ENCODE measurements around the gene NR0B1. TPM values are rescaled to one million over a fixed set of nuclear protein-coding genes. Genes with fewer than 3 reads are reported as not detected.

Gene NR0B1, protein sequence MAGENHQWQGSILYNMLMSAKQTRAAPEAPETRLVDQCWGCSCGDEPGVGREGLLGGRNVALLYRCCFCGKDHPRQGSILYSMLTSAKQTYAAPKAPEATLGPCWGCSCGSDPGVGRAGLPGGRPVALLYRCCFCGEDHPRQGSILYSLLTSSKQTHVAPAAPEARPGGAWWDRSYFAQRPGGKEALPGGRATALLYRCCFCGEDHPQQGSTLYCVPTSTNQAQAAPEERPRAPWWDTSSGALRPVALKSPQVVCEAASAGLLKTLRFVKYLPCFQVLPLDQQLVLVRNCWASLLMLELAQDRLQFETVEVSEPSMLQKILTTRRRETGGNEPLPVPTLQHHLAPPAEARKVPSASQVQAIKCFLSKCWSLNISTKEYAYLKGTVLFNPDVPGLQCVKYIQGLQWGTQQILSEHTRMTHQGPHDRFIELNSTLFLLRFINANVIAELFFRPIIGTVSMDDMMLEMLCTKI
- total RNA-seq, result not detected

DNA sequence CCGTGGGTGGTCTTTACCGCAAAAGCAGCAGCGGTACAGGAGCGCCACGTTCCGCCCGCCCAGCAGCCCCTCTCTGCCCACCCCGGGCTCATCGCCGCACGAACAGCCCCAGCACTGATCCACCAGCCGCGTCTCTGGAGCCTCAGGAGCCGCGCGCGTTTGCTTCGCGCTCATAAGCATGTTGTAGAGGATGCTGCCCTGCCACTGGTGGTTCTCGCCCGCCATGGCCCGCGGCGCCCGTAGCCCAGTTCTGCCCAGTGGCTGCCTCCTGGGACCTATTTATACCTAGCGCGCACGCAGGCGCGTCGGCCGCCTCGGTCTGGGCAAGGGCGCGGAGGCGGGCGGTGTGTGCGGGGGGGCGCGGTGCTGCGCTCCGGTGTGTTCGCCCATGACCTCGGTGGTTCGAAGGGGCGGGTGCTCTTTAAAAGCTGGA, at the start of gene NR0B1:
Gene NR0B1, minus strand, starts transcription at position 252 of the 433 bp plus-strand sequence. Its CDS starts 27 bp downstream, at position 225.
- DNase-seq (ENCODE audit: low spot score in 2 of 2) (no peak), ATAC-seq (peak in 1 of 2 donors; percentile 13)
- Mint-ChIP-seq H3K36me3 (no peaks in the 10 kb centered on the region), H3K9me3 (no peaks in the 10 kb centered on the region), H3K27ac (no peak within 1 kb of the TSS)

DNA sequence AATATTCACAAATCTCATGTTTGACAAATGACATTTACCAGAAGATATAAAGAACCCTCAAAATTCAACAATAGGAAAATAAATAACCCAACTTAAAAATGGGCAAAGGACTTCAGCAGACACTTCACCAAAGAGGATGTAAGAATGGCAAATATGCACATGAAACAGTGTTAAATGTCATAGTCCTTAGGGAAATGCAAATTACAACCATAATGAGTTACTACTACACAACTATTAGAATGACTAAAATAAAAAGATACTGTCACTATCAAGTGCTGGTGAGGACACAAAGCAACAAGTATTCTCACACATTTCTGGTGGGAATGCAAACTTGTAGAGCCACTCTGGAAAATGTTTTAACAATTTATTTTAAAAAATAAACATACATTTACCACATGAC, 40.8 kb upstream of the NR0B1 start:
- peaks cover 0 to 9% of the 10 kb centered on the region in 2 donors for H3K9me3 Mint-ChIP-seq
- no peak overlapping the region for H3K27ac Mint-ChIP-seq
- no peaks in the 10 kb centered on the region for H3K36me3 Mint-ChIP-seq
- no peak for ATAC-seq
- no peak for DNase-seq (ENCODE audit: low spot score in 2 of 2)

DNA sequence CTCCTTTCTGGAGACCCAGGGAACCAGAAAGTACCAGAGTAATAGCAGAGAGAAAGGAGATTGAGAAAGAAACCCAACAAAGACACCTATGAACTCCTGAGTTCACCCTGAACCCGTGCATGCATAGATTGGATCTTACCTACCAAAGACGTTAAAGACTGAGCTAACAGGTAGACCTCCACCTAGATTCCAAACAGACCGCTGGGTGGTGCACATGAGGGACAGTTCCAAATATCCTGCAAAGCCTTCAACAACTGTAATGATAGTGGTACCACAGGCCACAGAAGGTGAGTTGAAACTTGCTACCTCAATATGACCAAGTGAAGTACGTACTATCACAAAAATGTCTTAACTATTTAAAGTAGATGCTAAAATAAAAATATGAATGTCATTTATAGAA, 34.0 kb upstream of the NR0B1 start:
- ATAC-seq, result no peak
- Mint-ChIP-seq H3K36me3 (no peaks in the 10 kb centered on the region), H3K9me3 (no peaks in the 10 kb centered on the region), H3K27ac (no peak overlapping the region)
- DNase-seq (ENCODE audit: low spot score in 2 of 2), result no peak

DNA sequence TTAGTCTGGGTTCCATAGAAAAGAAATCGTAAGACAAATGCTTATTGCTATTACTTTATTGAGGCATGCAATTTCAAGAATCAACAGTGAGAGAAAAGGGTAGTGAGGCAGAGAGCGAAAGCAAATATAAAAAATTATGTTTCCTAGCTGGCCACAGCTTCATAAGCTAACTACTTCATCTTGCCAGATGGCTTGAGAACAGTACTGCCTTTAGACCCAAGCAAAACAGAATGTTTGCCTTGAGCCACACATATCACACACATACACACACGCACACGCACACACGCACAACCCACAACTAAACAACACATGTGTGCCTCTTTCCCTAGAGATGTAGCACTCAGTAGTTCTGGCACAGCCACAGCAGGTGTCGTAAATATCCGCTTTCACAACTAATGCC, 31.6 kb upstream of the NR0B1 start:
- Mint-ChIP-seq H3K9me3 (no peaks in the 10 kb centered on the region), H3K27ac (no peak overlapping the region), H3K36me3 (no peaks in the 10 kb centered on the region)
- ATAC-seq, result no peak
- DNase-seq (ENCODE audit: low spot score in 2 of 2), result no peak

DNA sequence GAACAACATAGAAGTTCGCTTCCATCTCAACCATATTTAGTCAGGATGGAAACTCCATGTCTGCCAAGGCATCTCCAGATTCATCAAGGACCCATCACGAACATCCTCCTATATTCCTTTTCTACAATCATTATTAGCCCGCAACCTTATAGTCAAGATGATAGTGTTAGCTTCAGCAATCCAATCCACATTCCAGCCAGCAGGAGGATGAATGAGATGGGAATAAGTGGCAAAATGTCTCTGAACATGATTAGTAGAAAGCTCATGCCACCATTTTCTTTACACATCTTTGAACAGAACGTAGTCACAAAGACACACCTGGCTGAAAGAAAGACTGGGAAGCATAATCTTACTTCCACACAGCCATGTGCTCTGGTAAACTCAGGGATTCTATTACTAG, 18.6 kb upstream of the NR0B1 start:
- H3K27ac Mint-ChIP-seq, result no peak overlapping the region
- DNase-seq (ENCODE audit: low spot score in 2 of 2) (no peak), ATAC-seq (no peak)
- no peaks in the 10 kb centered on the region for H3K36me3 Mint-ChIP-seq
- no peaks in the 10 kb centered on the region for H3K9me3 Mint-ChIP-seq

DNA sequence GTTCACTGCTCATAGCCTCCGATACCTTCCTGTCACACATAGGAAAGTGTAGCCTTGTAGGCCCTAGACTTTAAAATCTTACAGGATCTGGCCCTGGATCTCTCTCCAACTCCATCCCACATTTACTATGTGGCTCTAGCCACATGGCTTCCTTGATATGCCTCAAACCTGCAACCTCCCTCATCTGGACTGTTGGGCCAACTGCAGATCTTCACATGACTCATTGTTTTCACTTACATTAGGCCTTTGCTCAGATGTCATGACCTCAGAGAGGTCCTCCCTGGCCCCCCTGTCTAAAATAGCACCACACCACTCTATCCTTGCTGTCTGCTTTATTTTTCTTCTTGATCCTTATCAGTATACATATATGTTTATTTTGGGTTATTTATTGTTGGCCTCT, 8.1 kb upstream of the NR0B1 start:
- Mint-ChIP-seq H3K9me3 (no peaks in the 10 kb centered on the region), H3K27ac (no peak overlapping the region), H3K36me3 (no peaks in the 10 kb centered on the region)
- no peak for ATAC-seq
- DNase-seq (ENCODE audit: low spot score in 2 of 2), result no peak

DNA sequence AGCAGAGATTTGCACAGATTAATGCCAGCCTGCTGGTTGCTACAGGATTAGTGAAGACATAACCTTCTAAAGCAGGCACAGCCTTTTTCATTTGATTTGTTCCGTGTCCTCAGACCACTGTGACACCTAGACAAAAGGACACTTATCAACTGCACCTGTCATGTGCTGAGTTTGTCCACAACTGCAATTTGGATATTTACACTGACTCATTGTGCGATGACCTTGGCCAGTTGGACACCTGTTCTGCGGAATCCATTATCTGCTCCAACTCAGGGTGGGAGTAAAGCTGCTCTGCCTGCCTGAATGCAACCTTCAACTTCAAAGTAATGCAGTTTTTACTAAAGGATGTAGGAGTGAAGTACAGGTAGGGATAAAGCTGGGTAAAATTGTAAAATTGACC, 4.1 kb upstream of the NR0B1 start:
- Mint-ChIP-seq H3K27ac (no peak overlapping the region), H3K9me3 (no peaks in the 10 kb centered on the region), H3K36me3 (no peaks in the 10 kb centered on the region)
- no peak for DNase-seq (ENCODE audit: low spot score in 2 of 2)
- no peak for ATAC-seq

DNA sequence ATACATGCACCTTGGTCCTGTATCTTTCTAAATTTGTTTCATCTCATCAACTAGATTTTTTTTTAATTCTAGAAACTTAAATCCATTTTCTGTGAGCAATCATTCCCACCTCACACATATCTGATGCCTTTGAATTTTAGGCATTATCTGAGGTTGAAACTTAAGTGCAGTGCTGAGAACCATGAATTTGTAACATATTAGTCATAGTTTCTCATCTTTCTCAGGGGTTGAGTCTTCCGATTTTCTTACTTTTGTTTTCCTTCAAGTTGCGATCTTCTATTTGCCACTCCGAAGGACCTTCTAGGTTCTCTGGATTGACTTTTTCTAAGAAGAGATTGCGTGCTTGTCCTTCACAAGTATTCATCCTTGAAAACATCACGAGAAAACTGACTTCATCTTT, 3.7 kb upstream of the NR0B1 start:
- H3K27ac Mint-ChIP-seq, result peak overlapping the region in 1 of 2 donors; percentile 68
- H3K36me3 Mint-ChIP-seq, result no peaks in the 10 kb centered on the region
- H3K9me3 Mint-ChIP-seq, result no peaks in the 10 kb centered on the region
- no peak for ATAC-seq
- no peak for DNase-seq (ENCODE audit: low spot score in 2 of 2)

DNA sequence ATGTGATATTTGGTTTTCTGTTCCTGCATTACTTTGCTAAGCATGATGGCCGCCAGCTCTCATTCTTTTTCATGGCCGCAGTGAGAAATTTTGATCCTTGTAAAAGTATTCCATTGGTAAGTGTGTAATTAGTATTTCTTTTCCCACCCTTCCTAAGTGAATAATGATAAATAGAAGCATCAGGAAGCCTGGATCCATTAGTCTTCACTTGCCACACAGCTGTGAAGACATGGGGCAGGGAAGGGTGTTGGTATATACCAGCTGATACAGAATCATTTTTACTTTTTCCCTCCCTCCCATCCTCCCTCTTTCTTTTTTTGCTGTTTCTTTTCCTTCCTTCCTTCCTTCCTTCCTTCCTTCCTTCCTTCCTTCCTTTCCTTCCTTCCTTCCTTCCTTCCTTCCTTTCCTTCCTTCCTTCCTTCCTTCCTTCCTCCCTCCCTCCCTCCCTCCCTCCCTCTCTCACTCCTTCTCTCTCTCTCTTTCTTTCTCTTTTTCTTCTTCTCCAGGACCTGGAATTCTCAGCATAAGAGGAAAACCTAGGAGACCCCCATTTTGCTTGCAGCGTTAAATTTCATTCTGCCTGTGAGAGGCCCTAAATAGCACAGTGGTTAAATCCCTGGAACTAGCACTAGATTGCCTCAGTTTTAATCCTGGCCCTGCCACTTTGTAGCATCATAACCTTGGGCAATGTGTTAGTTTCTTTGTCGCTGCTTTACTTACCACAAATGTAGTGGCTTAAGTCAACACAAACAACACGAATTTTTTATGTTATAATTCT, 1.4 kb upstream of the NR0B1 start:
- Mint-ChIP-seq H3K9me3 (no peaks in the 10 kb centered on the region), H3K36me3 (no peaks in the 10 kb centered on the region), H3K27ac (no peak overlapping the region)
- no peak for ATAC-seq
- no peak for DNase-seq (ENCODE audit: low spot score in 2 of 2)

DNA sequence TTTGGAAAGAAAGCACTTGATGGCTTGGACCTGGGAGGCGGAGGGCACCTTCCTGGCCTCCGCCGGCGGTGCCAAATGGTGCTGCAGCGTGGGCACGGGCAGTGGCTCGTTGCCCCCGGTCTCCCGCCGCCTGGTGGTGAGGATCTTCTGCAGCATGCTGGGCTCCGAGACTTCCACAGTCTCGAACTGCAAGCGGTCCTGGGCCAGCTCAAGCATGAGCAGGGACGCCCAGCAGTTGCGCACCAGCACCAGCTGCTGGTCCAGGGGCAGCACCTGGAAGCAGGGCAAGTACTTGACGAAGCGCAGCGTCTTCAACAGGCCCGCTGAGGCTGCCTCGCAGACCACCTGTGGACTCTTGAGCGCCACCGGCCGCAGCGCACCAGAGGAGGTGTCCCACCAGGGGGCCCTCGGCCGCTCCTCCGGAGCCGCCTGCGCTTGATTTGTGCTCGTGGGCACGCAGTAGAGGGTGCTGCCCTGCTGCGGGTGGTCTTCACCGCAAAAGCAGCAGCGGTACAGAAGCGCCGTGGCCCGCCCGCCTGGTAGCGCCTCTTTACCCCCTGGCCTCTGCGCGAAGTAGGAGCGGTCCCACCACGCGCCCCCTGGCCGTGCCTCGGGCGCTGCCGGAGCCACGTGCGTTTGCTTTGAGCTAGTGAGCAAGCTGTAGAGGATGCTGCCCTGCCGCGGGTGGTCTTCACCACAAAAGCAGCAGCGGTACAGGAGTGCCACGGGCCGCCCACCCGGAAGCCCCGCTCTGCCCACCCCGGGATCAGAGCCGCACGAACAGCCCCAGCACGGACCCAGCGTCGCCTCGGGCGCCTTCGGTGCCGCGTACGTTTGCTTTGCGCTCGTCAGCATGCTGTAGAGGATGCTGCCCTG, 689 bp downstream of the NR0B1 start:
- Mint-ChIP-seq H3K27ac (no peak overlapping the region), H3K9me3 (no peaks in the 10 kb centered on the region), H3K36me3 (no peaks in the 10 kb centered on the region)
- ATAC-seq, result peak in 1 of 2 donors; percentile 48
- DNase-seq (ENCODE audit: low spot score in 2 of 2), result no peak

DNA sequence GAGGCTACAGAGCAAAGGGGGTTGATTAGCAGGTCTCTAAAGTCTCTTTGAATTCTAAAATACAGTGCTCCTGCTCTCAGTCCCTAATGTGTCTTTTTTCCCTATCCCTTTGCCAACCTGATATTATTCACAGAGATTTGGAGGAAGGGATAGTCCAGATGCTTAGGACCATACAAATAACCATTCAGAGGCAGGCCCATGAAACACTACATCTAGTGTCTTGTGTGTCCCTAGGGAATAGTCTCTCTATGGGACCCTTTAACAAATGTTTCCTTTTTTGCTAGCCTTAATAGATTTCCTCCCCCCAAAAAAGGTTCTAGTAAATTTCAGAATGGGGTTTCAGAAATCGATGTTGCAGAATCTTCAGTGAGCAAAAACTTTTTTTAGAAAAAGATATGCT, 1.7 kb downstream of the NR0B1 start:
- DNase-seq (ENCODE audit: low spot score in 2 of 2) (no peak), ATAC-seq (no peak)
- H3K27ac Mint-ChIP-seq, result no peak overlapping the region
- H3K9me3 Mint-ChIP-seq, result no peaks in the 10 kb centered on the region
- no peaks in the 10 kb centered on the region for H3K36me3 Mint-ChIP-seq

DNA sequence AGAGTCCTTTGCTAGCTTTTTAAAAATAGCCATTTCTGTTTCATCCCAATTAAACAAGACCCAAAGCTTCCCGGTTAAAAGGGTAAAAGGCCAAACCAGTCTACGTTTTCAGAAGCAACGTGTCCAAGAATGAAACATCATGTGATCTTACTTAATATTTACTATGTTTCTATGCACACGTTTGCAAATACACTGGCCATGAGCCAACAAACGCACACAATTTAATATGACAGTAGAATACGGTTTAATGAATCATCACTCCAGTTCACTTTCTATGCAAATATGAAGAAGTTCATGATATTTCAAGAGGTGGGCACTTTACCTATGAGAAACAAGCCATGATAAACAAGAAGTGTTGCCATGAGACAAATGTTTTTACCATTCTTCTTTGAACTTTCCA, 4.3 kb downstream of the NR0B1 start:
- Mint-ChIP-seq H3K9me3 (no peaks in the 10 kb centered on the region), H3K36me3 (no peaks in the 10 kb centered on the region), H3K27ac (no peak overlapping the region)
- DNase-seq (ENCODE audit: low spot score in 2 of 2), result no peak
- ATAC-seq, result no peak

DNA sequence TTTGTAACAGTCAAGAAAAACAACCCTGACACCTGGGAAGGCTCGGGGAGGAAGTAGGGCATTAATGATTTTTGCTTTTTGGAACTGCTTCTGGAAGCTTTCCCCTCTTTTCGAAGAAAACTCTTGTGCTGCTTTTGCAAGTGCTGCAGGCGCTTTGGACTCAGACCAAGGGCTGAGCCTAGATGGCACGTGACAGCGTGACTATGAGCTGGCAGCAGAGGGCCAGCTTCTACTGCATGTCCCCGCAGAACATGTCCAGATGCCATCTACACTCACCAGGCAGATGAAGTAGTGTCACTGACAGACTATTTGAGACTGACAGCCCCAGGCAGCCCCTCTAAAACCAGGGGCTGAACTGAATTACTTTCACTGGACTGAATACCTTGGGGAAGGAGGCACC, 6.2 kb downstream of the NR0B1 start:
- Mint-ChIP-seq H3K27ac (no peak overlapping the region), H3K36me3 (no peaks in the 10 kb centered on the region), H3K9me3 (no peaks in the 10 kb centered on the region)
- ATAC-seq (no peak), DNase-seq (ENCODE audit: low spot score in 2 of 2) (no peak)

DNA sequence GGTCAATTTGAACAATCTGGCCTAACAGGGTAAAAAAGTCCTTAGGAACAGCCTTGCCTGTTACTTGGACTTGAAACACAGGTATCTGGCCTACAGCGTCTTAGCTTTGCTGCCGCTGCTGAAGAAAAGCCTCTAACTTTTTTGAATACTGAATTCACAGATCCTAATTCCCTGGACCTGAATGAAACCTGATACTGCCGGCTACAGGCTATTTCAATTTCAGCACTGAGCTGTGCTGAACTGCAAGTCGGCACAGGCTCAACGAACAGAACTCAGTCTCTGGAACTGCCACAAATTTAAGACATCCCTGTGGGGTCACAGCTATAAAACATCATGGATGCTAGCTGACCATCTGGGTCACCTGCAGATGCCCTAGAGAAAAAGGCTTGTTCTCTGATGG, 7.2 kb downstream of the NR0B1 start:
- DNase-seq (ENCODE audit: low spot score in 2 of 2) (no peak), ATAC-seq (no peak)
- Mint-ChIP-seq H3K36me3 (no peaks in the 10 kb centered on the region), H3K27ac (no peak overlapping the region), H3K9me3 (no peaks in the 10 kb centered on the region)

DNA sequence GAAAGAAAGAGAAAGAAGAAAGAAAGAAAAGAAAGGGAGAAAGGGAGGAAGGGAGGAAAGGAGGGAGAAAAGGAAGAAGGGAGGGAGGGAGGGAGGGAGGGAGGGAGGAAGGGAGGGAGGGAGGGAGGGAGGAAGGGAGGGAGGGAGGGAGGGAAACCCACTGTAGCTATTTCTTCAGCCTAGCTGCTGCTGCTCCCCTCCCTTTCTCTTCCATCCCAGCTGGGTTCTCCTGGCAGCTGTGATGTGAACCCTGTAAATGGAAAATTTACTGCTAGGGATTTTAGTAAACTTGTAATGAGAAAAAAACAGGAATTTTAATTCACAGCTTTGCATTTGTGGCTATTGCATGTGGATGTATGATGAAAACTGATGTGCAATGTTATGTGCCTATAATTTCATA, 8.0 kb downstream of the NR0B1 start:
- Mint-ChIP-seq H3K9me3 (no peaks in the 10 kb centered on the region), H3K27ac (no peak overlapping the region), H3K36me3 (no peaks in the 10 kb centered on the region)
- DNase-seq (ENCODE audit: low spot score in 2 of 2), result no peak
- no peak for ATAC-seq

DNA sequence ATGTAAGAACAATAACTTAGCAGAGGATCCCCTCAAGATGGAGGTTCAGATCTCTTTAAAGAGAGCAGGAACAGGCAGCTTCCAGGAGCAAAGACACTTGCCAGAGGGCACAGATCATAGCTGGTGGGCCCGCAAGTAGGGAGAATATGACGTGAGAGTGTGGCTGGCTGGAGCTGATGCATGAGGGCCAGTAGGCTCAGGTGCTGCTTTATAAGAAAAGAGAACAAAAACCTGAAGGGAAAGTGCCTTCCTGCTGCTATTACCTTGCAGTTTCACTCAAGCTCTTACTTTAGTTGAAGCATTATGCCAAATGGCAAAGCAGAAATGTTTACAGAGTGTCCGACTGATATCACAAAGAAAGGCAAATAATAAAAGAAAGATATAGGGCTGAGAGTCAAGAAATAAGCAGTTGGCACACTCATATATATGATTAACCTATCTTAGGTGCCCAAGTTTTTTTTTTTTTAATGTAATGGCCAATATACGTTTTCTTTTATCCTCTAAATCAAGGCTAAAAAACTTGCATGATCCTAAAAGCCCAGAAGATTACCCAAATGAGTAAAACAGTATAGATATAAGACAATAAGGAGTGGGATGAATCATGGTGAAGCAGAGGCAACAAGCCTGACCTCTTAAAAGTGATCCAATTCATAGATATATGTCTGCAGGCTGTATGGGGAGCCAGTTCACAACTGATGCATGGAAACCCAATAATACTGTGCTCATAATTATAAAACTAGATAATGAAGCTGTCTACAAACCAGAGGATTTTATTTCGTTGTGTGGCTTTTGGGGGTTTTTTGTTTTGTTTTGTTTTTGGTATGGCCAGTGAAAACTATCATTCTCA, 12.6 kb downstream of the NR0B1 start:
- no peak for DNase-seq (ENCODE audit: low spot score in 2 of 2)
- Mint-ChIP-seq H3K9me3 (peaks cover 0 to 5% of the 10 kb centered on the region in 2 donors), H3K27ac (no peak overlapping the region), H3K36me3 (no peaks in the 10 kb centered on the region)
- peak in 1 of 2 donors; percentile 63 for ATAC-seq
